ENCODE data around the gene NOS2. TPM values are rescaled to one million over a fixed set of nuclear protein-coding genes. Genes with fewer than 3 reads are reported as not detected.
"Not testable (repeated sequence)": the region's sequence is repeated elsewhere in the genome, so short reads cannot be mapped to it uniquely, and the experiment has no call there.

The NOS2 gene
- total RNA-seq, 4 donors from 2014 or later, result 0.40 to 20.3 (median 2.2) TPM

DNA sequence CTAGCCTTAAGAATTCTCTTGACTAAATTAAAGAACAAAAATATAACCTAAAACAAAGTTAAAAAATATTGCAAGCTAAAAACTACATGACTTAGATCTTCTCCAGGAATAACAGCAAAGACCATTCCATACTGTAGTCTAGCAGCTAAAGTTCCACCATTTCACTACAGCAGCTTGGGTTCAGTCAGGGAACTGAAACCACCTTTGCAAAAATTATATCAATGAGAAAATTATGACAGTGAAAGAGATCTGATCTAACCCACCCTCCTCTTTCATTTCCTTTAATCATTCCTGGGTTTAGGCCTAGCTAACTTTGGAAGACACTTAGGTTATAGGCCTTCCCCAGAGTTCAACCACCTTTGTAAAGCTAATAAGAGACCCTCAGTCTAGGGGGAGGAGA lies 36.3 kb upstream of the NOS2 start:
- Histone ChIP-seq H3K36me3 (no peaks in the 10 kb centered on the region), H3K4me1 (peaks cover 0 to 2% (median 0%) of the 10 kb centered on the region in 4 donors), H3K4me3 (no peak overlapping the region), H3K27ac (no peak overlapping the region), H3K27me3 (no peaks in the 10 kb centered on the region), H3K9me3 (no peaks in the 10 kb centered on the region)
- TF ChIP-seq POLR2A (IDR thresholded peaks at IDR 0.05) (no peak), EP300 (IDR thresholded peaks at IDR 0.05; ENCODE audit: low read depth) (no peak), POLR2AphosphoS5 (IDR thresholded peaks at IDR 0.05) (no peak)
- TF ChIP-seq, protein P1, sequence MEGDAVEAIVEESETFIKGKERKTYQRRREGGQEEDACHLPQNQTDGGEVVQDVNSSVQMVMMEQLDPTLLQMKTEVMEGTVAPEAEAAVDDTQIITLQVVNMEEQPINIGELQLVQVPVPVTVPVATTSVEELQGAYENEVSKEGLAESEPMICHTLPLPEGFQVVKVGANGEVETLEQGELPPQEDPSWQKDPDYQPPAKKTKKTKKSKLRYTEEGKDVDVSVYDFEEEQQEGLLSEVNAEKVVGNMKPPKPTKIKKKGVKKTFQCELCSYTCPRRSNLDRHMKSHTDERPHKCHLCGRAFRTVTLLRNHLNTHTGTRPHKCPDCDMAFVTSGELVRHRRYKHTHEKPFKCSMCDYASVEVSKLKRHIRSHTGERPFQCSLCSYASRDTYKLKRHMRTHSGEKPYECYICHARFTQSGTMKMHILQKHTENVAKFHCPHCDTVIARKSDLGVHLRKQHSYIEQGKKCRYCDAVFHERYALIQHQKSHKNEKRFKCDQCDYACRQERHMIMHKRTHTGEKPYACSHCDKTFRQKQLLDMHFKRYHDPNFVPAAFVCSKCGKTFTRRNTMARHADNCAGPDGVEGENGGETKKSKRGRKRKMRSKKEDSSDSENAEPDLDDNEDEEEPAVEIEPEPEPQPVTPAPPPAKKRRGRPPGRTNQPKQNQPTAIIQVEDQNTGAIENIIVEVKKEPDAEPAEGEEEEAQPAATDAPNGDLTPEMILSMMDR (IDR thresholded peaks at IDR 0.05), result no peak
- in situ Hi-C loops (cut with MboI; ENCODE audit: low pct_ligation_motif_present in 1 of 4, low pct_unique_long_range_greater_than_20kb in 1 of 4, low sequenced_read_pairs in 3 of 4), result no loop called here
- intact Hi-C loops (cut with DNase I; ENCODE audit: low total_unique reads), result no loop called here
- DNase-seq, result no peak

DNA sequence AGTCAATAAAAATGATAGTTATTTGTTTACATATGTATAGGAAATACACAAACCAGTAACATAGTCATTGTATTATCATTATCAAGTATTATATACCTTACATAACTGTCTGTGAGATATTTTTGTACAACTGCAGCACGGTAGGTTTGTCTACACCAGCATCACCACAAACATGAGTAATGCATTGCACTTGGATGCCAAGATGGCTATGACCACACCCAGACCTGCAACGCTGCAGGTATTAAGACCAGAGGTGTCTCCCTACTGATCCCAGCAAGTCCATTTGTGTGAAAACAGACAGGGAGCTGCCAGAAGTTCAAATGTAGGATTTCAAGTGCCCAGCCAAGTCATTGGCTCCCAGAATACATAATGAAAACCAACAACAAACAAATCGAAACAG lies 34.2 kb upstream of the NOS2 start:
- no peak for DNase-seq
- intact Hi-C loops (cut with DNase I; ENCODE audit: low total_unique reads), result no loop called here
- peaks cover 0 to 2% (median 0%) of the 10 kb centered on the region in 4 donors for H3K4me1 ChIP-seq
- no peaks in the 10 kb centered on the region for H3K9me3 ChIP-seq
- no peak overlapping the region for H3K27ac ChIP-seq
- no peaks in the 10 kb centered on the region for H3K36me3 ChIP-seq
- 83 to 89% methylated on average over 3 of the region's 3 CpGs for WGBS, 2 donors (ENCODE audit: low coverage in 1 of 2)
- TF ChIP-seq EP300 (IDR thresholded peaks at IDR 0.05; ENCODE audit: low read depth), result no peak
- TF ChIP-seq, protein P1 (IDR thresholded peaks at IDR 0.05), result no peak
- TF ChIP-seq POLR2AphosphoS5 (IDR thresholded peaks at IDR 0.05), result no peak
- TF ChIP-seq POLR2A (IDR thresholded peaks at IDR 0.05), result no peak
- in situ Hi-C loops (cut with MboI; ENCODE audit: low pct_ligation_motif_present in 1 of 4, low pct_unique_long_range_greater_than_20kb in 1 of 4, low sequenced_read_pairs in 3 of 4), result no loop called here
- H3K4me3 ChIP-seq, result no peak overlapping the region
- H3K27me3 ChIP-seq, result no peaks in the 10 kb centered on the region

DNA sequence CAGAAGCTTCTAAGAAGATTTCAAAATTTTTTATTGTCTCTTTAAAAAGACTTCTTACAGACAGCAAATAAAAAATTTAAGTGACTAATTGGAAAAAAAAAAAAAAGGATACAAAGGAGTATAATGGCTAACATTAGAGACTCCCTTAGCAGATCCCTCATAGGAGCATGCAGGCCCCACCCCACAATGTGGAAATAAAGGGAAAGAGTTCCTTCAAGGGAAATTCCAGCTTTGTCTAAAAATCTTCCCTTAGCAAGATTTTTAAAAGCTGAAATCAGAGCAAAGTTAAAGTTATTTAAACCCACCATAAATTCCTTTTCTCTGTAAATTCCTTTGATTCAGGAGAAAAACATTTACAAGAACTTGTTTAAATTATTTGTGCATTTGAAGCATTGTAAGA lies 32.5 kb upstream of the NOS2 start:
- intact Hi-C loops (cut with DNase I; ENCODE audit: low total_unique reads) (no loop called here), in situ Hi-C loops (cut with MboI; ENCODE audit: low pct_ligation_motif_present in 1 of 4, low pct_unique_long_range_greater_than_20kb in 1 of 4, low sequenced_read_pairs in 3 of 4) (no loop called here)
- H3K36me3 ChIP-seq, result no peaks in the 10 kb centered on the region
- H3K9me3 ChIP-seq, result no peaks in the 10 kb centered on the region
- no peak overlapping the region for H3K4me3 ChIP-seq
- H3K27ac ChIP-seq, result no peak overlapping the region
- peaks cover 0 to 2% (median 0%) of the 10 kb centered on the region in 4 donors for H3K4me1 ChIP-seq
- H3K27me3 ChIP-seq, result no peaks in the 10 kb centered on the region
- no peak for TF ChIP-seq POLR2A (IDR thresholded peaks at IDR 0.05)
- TF ChIP-seq EP300 (IDR thresholded peaks at IDR 0.05; ENCODE audit: low read depth), result no peak
- DNase-seq, result no peak

DNA sequence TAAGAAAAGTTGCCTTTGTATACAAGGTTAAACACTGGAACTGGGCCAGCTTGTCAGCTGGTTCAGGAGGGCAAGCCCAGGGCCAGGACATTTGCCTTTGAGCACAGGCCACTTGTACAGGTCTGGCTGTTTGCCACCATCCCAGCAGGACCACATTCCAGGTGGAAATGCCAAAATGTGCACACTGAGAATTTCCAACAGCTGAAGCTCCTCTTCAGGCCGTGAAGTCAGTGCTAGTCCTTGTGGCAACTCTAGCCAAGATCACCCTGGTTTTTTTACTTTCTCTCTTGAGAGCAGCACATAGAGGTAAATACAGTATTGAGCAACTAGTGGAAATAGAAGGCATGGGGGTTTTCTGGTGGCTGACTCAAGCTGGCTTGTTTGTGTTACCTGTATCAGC lies 29.6 kb upstream of the NOS2 start:
- H3K4me1 ChIP-seq; intact Hi-C loops (cut with DNase I; ENCODE audit: low total_unique reads); H3K27me3 ChIP-seq; H3K4me3 ChIP-seq; DNase-seq; H3K9me3 ChIP-seq; H3K36me3 ChIP-seq; H3K27ac ChIP-seq; in situ Hi-C loops (cut with MboI; ENCODE audit: low pct_ligation_motif_present in 1 of 4, low pct_unique_long_range_greater_than_20kb in 1 of 4, low sequenced_read_pairs in 3 of 4): not testable (repeated sequence)
- 29% methylated on average over 1 of the region's 1 CpG; no CpG with 5 or more reads in 1 of the 2 donors for WGBS, 2 donors (ENCODE audit: low coverage in 1 of 2)

DNA sequence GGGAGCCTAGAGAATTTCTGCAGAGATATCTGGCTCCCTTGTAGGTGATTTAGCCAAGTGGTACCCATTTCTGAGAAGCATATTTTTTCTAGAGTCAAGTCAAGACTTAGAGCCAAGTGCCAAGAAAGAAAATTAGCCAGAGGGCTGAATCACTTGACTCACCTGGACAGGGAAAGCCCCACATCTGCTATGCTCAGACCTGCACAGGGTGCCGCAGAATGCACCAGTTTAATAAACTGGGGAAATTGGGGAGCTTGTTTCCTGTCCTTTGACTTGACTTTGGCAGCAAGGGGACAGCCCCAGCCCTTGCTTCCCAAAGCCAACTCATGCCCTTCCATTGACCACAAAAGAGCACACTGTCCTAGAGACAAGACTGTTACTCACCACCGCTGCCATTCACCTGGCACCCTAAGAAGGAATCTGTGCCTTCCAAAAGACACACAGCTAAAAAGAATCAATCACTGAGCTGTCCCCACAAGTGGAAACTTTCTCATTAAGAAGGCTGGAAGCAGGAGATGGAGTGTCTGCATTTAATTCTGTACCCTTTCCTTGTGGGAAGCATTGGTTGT lies 28.9 kb upstream of the NOS2 start:
- in situ Hi-C loops (cut with MboI; ENCODE audit: low pct_ligation_motif_present in 1 of 4, low pct_unique_long_range_greater_than_20kb in 1 of 4, low sequenced_read_pairs in 3 of 4); H3K4me1 ChIP-seq; H3K27me3 ChIP-seq; H3K4me3 ChIP-seq; intact Hi-C loops (cut with DNase I; ENCODE audit: low total_unique reads); H3K9me3 ChIP-seq; H3K36me3 ChIP-seq; H3K27ac ChIP-seq; DNase-seq: not testable (repeated sequence)
- WGBS, 2 donors (ENCODE audit: low coverage in 1 of 2), result no CpG with 5 or more reads among the region's 2 CpGs

DNA sequence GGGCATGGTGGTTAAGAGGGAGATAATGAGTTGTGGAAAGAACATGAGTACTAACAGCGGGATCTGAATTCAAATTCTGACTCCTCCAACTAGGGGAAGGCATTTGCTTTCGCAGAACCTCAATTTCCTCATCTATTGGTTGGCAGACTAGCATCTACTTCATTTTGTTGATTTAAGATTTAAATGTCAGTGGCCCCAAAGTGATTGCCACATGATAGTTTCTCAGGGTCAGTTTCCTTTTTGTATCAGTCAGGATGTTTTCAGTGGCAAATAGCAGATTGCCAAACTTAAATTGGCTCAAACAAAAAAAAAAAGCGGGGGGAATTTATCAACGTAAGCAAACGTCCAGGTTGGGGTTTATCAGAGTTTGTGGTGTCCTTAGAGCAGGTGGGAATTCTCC lies 25.1 kb upstream of the NOS2 start:
- peaks cover 0 to 9% of the 10 kb centered on the region in 2 donors for H3K9me3 ChIP-seq
- H3K27me3 ChIP-seq, result no peaks in the 10 kb centered on the region
- peaks cover 0 to 12% (median 5%) of the 10 kb centered on the region in 4 donors for H3K4me1 ChIP-seq
- 44 to 56% methylated on average over 4 to 5 of the region's 5 CpGs for WGBS, 2 donors (ENCODE audit: low coverage in 1 of 2)
- no peak for TF ChIP-seq EP300 (IDR thresholded peaks at IDR 0.05; ENCODE audit: low read depth)
- TF ChIP-seq POLR2A (IDR thresholded peaks at IDR 0.05), result no peak
- TF ChIP-seq POLR2AphosphoS5 (IDR thresholded peaks at IDR 0.05), result no peak
- TF ChIP-seq, protein P1 (IDR thresholded peaks at IDR 0.05), result no peak
- in situ Hi-C loops (cut with MboI; ENCODE audit: low pct_ligation_motif_present in 1 of 4, low pct_unique_long_range_greater_than_20kb in 1 of 4, low sequenced_read_pairs in 3 of 4) (no loop called here), intact Hi-C loops (cut with DNase I; ENCODE audit: low total_unique reads) (no loop called here)
- no peak overlapping the region for H3K4me3 ChIP-seq
- no peaks in the 10 kb centered on the region for H3K36me3 ChIP-seq
- H3K27ac ChIP-seq, result no peak overlapping the region
- DNase-seq, result no peak

Data from transverse colon (tissue), 4 donors.